Measurements from ENCODE around the gene MAN2A2.

GRCh38 chr15:90932660-90932991 lies 29.5 kb downstream of the MAN2A2 start:
- TF ChIP-seq POLR2A (IDR thresholded peaks at IDR 0.05) (no peak), CTCF (IDR thresholded peaks at IDR 0.05) (no peak), POLR2AphosphoS5 (IDR thresholded peaks at IDR 0.05) (no peak)
